Activated CD4-positive, alpha-beta memory T cell treated with anti-CD3 and anti-CD28 coated beads, Interleukin-2, amount 10 ng/mL, durations not matched to agents 7 days and 5 days (primary cell): ENCODE results near the gene GYG2. TPM values are rescaled to one million over a fixed set of nuclear protein-coding genes. Genes with fewer than 3 reads are reported as not detected.

Experiments
- CTCF ChIA-PET: fragments of 350-600 bp; sonication (Branson Sonifier 250); formaldehyde crosslinking; loops from one replicate; lab custom pipeline; 2021; ENCODE audit warnings: antibody characterized with exemption, inconsistent platforms; lab: Charles Lee
- POLR2A ChIA-PET: fragments of 350-600 bp; sonication (Branson Sonifier 250); formaldehyde crosslinking; loops from one replicate; lab custom pipeline; 2021; ENCODE audit warnings: antibody characterized with exemption; lab: Charles Lee
- DNase-seq: peaks from one replicate; pipeline ENCODE4 v3.0.0-alpha.2; 2020
- H3K27ac Mint-ChIP-seq: one replicate; pipeline ENCODE4 v1.8.0; 2021; ENCODE audit warnings: mild to moderate bottlenecking, mixed read lengths
- H3K27me3 Mint-ChIP-seq: one replicate; pipeline ENCODE4 v1.8.0; 2021; ENCODE audit warnings: mixed read lengths
- H3K36me3 Mint-ChIP-seq: one replicate; pipeline ENCODE4 v1.8.0; 2021; ENCODE audit warnings: low read depth, mixed read lengths
- H3K4me1 Mint-ChIP-seq: one replicate; pipeline ENCODE4 v1.8.0; 2021; ENCODE audit warnings: mixed read lengths
- H3K4me3 Mint-ChIP-seq: one replicate; pipeline ENCODE4 v1.8.0; 2021; ENCODE audit warnings: mild to moderate bottlenecking, mixed read lengths
- H3K9me3 Mint-ChIP-seq: one replicate; pipeline ENCODE4 v1.8.0; 2021; ENCODE audit warnings: mixed read lengths
- total RNA-seq, 2 experiments: library from RNA; stranded (reverse); gene quantifications; one replicate each; pipeline ENCODE4 v1.2.3, GENCODE V29; 2021

The GYG2 gene
- total RNA-seq, 2 experiments from 2014 or later: not detected

DNA sequence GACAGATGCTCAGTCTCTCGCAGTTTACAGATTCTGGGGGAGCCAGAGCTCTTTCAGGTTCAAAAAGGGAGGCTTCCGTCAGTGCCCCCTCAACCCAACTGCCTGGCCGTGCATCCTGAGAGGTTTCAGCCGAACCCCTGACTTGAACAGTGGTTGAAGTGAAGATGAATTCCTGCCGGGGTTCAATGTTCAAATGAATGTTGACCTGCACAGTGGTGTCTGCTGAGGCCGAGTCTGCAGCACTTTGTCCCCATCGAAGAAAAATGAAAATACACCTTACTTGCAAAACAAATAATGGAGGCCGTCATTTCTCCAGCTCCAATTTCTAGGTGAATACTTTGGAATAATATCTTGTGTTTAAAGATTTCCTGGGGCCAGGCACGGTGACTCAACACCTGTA is 33.7 kb downstream of the GYG2 start:
- DNase-seq: no peak
- H3K4me3 Mint-ChIP-seq: no peak overlapping the region
- ChIA-PET POLR2A (no interaction called here), CTCF (no interaction called here)
- H3K4me1 Mint-ChIP-seq: no peaks in the 10 kb centered on the region
- H3K36me3 Mint-ChIP-seq: no peaks in the 10 kb centered on the region
- H3K27me3 Mint-ChIP-seq: no peaks in the 10 kb centered on the region
- H3K9me3 Mint-ChIP-seq: no peaks in the 10 kb centered on the region
- H3K27ac Mint-ChIP-seq: no peak overlapping the region

DNA sequence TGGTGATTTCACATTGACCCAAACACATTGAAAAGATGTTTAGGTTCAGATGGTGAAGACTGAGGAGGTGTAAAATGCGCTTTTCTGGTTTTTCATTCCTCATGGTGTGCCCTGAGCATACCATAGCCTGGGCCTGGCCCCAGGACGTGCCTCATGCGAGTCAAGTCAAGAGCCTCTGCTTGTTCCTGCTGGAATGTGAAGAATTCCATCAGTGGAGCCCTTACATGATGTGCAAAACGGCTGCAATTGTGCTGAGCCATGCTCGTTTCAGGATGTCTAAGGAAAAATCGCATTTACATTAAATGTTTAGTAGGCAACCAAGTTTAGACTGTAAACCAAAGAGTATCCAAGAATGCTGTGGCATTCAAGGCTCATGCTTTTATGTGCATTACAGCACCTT is 34.9 kb downstream of the GYG2 start:
- Mint-ChIP-seq H3K36me3 (no peaks in the 10 kb centered on the region), H3K9me3 (no peaks in the 10 kb centered on the region), H3K27ac (no peak overlapping the region), H3K27me3 (no peaks in the 10 kb centered on the region), H3K4me1 (no peaks in the 10 kb centered on the region), H3K4me3 (no peak overlapping the region)
- CTCF ChIA-PET: no interaction called here
- POLR2A ChIA-PET: no interaction called here
- no peak for DNase-seq

DNA sequence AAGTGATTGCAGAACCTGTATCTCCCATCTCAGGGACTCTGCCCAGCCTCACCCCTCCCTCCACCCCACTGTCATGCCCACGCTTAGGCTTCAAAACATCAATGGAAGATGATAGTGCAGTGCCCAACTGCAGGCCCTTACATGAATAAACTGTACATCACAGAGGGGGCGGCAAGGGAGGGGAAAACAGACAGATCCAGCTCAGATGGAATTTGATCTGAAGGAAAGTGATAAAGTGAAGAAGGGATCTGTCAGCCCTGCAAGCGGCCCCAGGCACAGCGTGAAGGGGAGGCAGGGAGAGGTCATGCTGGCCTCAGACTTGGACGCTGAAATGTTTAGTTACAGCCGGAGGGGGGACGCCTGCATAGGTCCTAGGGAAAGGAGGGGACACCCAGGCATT is 38.5 kb downstream of the GYG2 start:
- Mint-ChIP-seq H3K27ac (no peak overlapping the region), H3K36me3 (no peaks in the 10 kb centered on the region), H3K9me3 (no peaks in the 10 kb centered on the region), H3K4me3 (no peak overlapping the region), H3K27me3 (no peaks in the 10 kb centered on the region), H3K4me1 (no peaks in the 10 kb centered on the region)
- ChIA-PET CTCF (no interaction called here), POLR2A (no interaction called here)
- DNase-seq: no peak

DNA sequence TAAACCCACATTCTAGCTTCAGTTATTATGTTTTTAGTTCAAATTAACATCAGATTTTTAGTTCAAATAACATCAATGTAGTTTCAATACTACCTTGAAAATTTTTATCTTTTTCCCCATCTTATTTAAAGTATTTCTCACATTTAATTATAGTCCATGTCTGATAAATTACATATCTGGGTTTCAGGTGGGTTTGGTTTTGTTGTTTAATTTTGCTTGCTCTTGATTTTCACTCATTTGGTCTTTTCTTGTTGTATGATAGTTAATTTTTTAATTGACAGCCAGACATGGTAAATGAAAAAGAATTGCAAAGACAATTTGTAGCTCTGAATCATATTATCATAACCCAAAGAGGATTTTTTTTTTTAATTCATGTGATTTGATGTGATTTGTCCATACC is 41.9 kb downstream of the GYG2 start:
- DNase-seq: no peak
- Mint-ChIP-seq H3K27ac (no peak overlapping the region), H3K27me3 (peaks cover 1% of the 10 kb centered on the region), H3K4me1 (no peaks in the 10 kb centered on the region), H3K36me3 (no peaks in the 10 kb centered on the region), H3K9me3 (no peaks in the 10 kb centered on the region), H3K4me3 (no peak overlapping the region)
- ChIA-PET CTCF (no interaction called here), POLR2A (no interaction called here)

DNA sequence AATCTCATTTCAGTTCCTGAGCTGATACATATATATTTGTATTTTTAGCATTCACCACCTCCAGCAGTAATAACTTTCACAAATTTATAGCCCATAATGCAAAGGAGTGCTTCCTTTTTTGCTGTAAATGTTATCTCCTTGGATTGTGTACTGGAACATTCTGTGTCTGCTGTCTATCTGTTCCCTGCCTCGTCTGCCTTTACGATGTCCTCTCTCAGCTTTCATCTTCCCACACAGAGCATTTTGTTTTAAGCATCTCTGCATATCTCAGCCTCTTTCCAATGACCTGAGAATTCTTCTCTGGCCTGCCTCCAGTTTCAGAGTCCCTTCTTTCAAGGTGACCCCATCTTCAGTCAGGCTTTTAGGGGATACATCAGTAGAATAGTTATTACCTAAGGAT is 43.1 kb downstream of the GYG2 start:
- CTCF ChIA-PET: no interaction called here
- no peaks in the 10 kb centered on the region for H3K36me3 Mint-ChIP-seq

DNA sequence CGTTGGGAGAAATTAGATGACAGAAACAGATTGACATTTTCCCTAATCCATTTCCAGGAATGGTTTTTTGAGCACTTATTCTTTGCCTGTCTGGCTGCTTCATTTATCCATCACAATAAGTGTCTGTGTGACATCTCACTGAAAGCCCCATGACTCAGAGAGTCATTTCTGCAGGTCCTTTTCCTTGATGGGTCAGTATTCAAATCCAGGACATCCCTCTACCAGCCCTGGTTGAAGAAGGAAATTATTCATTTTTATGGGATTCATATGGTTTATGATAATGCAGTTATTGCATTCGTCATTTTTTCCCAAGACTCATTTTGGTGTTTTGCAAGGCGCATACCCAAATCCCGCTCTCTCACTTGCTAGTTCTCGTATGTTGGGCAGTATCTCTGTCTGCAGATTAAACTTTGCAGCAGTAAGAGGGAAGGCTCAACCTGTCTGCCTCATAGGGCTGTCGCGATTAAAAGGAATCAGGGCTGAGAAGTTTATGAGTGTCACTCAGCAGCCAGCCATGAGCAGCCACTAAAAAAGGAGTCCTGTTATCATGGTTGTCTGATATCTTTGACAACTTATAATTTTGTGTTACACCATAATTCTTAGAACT is 44.0 kb downstream of the GYG2 start:
- Mint-ChIP-seq H3K36me3 (no peaks in the 10 kb centered on the region), H3K27ac (no peak overlapping the region), H3K9me3 (no peaks in the 10 kb centered on the region), H3K4me1 (no peaks in the 10 kb centered on the region), H3K4me3 (no peak overlapping the region), H3K27me3 (peaks cover 1% of the 10 kb centered on the region)
- POLR2A ChIA-PET: no interaction called here
- CTCF ChIA-PET: no interaction called here
- DNase-seq: no peak

More for the DNA sequence above, 43.1 kb downstream of the GYG2 start:
- POLR2A ChIA-PET: no interaction called here
- Mint-ChIP-seq H3K4me1 (no peaks in the 10 kb centered on the region), H3K4me3 (no peak overlapping the region), H3K9me3 (no peaks in the 10 kb centered on the region), H3K27ac (no peak overlapping the region), H3K27me3 (peaks cover 1% of the 10 kb centered on the region)
- DNase-seq: no peak

DNA sequence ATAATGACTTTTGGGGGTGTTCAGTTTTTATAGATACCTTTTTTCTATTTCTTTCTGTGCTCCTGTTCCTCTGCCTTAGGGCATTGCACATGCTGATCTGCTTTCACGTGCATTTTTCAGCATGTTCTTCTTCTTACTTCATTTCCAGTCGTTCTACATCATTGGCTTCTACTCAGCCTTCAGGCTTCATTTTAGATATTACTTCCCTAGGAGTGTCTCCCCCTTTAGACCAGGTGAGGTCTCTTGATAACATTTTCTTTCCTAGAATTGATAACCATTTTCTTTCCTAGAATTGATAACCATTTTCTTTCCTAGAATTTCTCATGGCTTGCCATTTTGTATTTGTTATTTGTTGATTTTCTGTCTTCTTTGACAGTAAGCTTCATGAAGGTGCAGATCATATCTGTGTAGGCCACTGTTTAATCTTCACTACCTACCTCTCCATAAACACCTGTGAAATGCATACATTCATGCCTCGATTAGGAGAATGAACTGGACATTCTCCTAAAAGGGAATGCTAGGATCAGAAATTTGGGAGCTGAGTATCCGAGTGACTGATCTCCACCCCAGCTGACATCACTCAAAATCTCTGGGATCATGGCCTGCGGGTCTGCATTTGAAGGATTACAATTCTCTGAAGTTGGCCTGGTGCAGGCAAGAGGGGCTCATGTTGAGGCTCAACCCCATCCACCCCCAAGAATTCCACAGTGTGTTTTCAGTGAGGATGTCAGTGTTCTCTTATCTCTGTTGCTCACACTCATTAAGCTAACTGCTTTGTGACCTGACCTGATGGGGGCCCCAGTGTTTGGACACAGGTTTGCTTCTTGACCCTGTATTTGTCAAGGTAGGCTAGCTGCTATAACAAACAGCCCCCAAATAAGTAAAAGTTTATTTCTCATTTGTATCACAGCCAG is 45.7 kb downstream of the GYG2 start:
- H3K9me3 Mint-ChIP-seq: no peaks in the 10 kb centered on the region
- ChIA-PET CTCF (no interaction called here), POLR2A (no interaction called here)
- no peak overlapping the region for H3K4me3 Mint-ChIP-seq
- H3K36me3 Mint-ChIP-seq: no peaks in the 10 kb centered on the region
- no peak for DNase-seq
- no peaks in the 10 kb centered on the region for H3K4me1 Mint-ChIP-seq
- H3K27ac Mint-ChIP-seq: no peak overlapping the region
- peaks cover 1% of the 10 kb centered on the region for H3K27me3 Mint-ChIP-seq

DNA sequence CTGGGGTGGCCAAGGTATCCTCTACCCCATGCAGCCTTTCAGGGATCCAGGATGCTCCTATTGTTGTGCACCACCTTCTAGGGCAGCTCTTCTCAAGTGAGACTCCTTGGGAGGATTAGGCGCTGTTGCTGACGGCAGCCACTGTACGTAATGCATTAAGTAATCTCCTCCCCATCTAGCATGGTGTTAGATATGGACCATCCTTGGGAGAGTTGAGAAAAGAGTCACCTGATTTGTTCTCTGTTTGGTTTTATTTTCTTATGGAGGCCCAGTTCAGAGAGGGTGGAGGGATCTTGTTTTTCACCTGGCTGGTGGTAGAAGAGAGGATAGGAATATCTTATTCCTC is 46.4 kb downstream of the GYG2 start:
- Mint-ChIP-seq H3K9me3 (no peaks in the 10 kb centered on the region), H3K4me1 (no peaks in the 10 kb centered on the region), H3K4me3 (no peak overlapping the region), H3K27ac (no peak overlapping the region), H3K36me3 (no peaks in the 10 kb centered on the region), H3K27me3 (peaks cover 1% of the 10 kb centered on the region)
- no peak for DNase-seq
- ChIA-PET CTCF (interaction anchor here (0.7 kb wide), 1 partner anchor 772 kb away, joined by 3 read pairs; no protein-coding TSS in a partner anchor), POLR2A (no interaction called here)

DNA sequence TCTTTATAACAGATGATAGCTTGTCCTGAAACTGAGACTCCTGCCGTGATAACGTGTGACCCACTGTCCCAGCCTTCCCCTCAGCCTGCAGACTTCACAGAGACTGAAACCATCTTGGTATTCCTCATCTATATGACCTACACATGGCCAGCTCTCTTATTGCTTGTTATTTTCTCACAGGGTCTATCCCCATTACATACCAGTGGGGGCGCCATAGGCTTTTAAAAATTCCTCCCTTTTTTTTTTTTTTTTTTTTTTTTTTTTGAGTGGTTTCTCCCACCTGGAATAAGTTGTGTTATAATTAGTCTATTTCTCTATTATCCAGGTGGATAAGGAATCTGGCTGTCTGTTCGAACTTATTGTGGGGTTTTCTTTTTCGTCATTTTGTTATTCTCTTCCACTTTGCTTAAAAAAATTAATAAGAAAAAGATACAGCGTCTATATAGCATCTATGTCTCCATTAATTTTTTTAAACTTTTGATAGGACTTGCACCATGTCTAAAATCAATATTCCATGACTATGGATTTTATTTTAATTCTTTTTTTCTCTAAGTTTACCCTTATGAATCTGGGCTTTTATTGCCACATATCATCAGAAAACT is 47.2 kb downstream of the GYG2 start:
- Mint-ChIP-seq H3K4me1 (no peaks in the 10 kb centered on the region), H3K9me3 (no peaks in the 10 kb centered on the region), H3K36me3 (no peaks in the 10 kb centered on the region), H3K27ac (no peak overlapping the region), H3K27me3 (peaks cover 1% of the 10 kb centered on the region), H3K4me3 (no peak overlapping the region)
- POLR2A ChIA-PET: no interaction called here
- CTCF ChIA-PET: interaction anchor here (0.7 kb wide), 1 partner anchor 771 kb away, joined by 3 read pairs; no protein-coding TSS in a partner anchor
- no peak for DNase-seq

DNA sequence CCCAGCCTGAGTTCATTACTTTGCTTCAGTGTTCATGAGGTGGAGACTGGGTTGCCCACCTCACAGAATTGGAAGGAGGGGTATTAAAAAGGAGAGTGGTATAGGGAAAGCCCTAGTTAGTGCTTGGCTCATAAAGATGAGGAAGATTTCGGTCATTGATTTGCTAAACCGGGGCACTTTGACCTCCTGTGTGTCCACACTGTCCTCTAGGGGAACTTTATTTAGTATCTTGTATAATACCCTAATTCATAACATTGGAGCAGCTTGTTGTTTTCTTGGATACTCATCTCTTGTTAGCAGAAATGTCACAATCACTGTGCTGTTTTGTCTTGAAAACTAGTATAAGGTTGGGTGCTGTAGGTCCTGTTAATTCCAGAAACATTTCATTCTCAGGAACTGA is 49.8 kb downstream of the GYG2 start:
- POLR2A ChIA-PET: no interaction called here

DNA sequence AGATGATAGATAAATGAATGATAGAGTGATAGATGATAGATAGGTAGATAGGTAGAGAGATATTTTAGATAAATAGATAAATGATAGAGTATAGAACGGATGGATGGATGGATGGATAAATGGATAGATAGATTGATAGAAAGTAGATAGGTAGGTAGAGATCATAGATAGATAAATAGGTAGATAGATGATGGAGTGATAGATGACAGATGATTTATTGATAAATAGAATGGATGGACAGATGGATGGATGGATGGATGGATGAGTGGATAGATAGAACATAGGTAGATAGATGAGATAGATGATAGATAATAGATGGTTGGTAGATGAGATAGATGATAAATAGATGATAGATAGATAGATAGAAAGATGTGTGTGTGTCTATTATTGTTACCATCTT is 50.9 kb downstream of the GYG2 start:
- Mint-ChIP-seq H3K36me3 (no peaks in the 10 kb centered on the region), H3K4me3 (no peak overlapping the region), H3K4me1 (no peaks in the 10 kb centered on the region), H3K27me3 (no peaks in the 10 kb centered on the region), H3K9me3 (no peaks in the 10 kb centered on the region), H3K27ac (no peak overlapping the region)
- CTCF ChIA-PET: no interaction called here
- POLR2A ChIA-PET: no interaction called here
- DNase-seq: no peak

More for the DNA sequence above, 49.8 kb downstream of the GYG2 start:
- no peak overlapping the region for H3K27ac Mint-ChIP-seq
- no peaks in the 10 kb centered on the region for H3K9me3 Mint-ChIP-seq
- DNase-seq: no peak
- no peaks in the 10 kb centered on the region for H3K36me3 Mint-ChIP-seq
- H3K4me3 Mint-ChIP-seq: no peak overlapping the region
- H3K4me1 Mint-ChIP-seq: no peaks in the 10 kb centered on the region
- CTCF ChIA-PET: no interaction called here
- no peaks in the 10 kb centered on the region for H3K27me3 Mint-ChIP-seq

DNA sequence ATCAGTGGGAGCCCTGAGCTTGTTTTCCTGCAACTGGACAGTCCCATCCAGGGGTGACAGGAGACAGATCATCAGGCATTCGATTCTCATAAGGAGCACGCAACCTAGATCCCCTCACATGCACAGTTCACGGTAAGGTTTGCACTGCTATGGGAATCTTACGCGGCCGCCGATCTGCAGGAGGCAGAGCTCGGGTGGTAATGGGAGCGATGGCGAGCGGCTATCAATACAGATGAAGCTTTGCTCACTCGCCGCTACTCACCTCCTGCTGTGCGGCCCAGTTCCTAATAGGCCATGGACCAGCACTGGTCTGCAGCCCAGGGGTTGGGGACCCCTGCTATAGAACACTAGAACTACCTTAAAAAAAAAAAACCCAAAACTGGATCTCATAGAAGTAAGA is 55.0 kb downstream of the GYG2 start:
- H3K27me3 Mint-ChIP-seq: peaks cover 2% of the 10 kb centered on the region

DNA sequence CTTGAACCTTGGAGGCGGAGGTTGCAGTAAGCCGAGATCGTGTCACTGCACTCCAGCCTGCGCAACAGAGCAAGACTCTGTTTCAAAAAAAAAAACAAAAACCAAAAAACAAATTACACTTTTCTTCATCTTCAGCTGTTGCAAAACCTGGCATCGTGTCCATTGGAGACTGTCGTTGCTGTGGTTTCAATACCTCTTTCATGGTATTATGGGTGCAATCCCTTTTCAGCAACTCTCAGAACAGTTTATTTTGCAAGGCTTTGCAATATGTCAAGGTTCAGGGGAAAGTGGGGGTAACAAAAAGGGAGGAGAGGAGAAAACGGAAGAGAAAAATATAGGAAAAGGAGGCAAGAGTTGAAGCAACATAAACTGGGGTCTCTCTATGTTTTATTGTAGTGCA is 59.6 kb downstream of the GYG2 start:
- H3K4me1 Mint-ChIP-seq: peaks cover 8% of the 10 kb centered on the region
- ChIA-PET CTCF (no interaction called here), POLR2A (no interaction called here)
- H3K36me3 Mint-ChIP-seq: no peaks in the 10 kb centered on the region
- peaks cover 4% of the 10 kb centered on the region for H3K27me3 Mint-ChIP-seq
- H3K4me3 Mint-ChIP-seq: no peak overlapping the region
- no peaks in the 10 kb centered on the region for H3K9me3 Mint-ChIP-seq
- no peak for DNase-seq
- no peak overlapping the region for H3K27ac Mint-ChIP-seq

More for the DNA sequence above, 55.0 kb downstream of the GYG2 start:
- ChIA-PET CTCF (no interaction called here), POLR2A (no interaction called here)
- no peak for DNase-seq
- Mint-ChIP-seq H3K27ac (no peak overlapping the region), H3K4me1 (peaks cover 2% of the 10 kb centered on the region), H3K9me3 (no peaks in the 10 kb centered on the region), H3K36me3 (no peaks in the 10 kb centered on the region), H3K4me3 (no peak overlapping the region)
